HG03060 (cell line): Measurements from ENCODE around the gene LOC101059915.
"Not testable (repeated sequence)": the region's sequence is repeated elsewhere in the genome, so short reads cannot be mapped to it uniquely, and the experiment has no call there.

Experiments used
- ATAC-seq: cut with Tn5 transposase; IDR thresholded peaks from one replicate; pipeline ENCODE4 v1.9.1; 2021; ENCODE audit warnings: low read depth, moderate number of reproducible peaks; ENCODE audit not compliant: unreplicated experiment

The LOC101059915 gene

DNA sequence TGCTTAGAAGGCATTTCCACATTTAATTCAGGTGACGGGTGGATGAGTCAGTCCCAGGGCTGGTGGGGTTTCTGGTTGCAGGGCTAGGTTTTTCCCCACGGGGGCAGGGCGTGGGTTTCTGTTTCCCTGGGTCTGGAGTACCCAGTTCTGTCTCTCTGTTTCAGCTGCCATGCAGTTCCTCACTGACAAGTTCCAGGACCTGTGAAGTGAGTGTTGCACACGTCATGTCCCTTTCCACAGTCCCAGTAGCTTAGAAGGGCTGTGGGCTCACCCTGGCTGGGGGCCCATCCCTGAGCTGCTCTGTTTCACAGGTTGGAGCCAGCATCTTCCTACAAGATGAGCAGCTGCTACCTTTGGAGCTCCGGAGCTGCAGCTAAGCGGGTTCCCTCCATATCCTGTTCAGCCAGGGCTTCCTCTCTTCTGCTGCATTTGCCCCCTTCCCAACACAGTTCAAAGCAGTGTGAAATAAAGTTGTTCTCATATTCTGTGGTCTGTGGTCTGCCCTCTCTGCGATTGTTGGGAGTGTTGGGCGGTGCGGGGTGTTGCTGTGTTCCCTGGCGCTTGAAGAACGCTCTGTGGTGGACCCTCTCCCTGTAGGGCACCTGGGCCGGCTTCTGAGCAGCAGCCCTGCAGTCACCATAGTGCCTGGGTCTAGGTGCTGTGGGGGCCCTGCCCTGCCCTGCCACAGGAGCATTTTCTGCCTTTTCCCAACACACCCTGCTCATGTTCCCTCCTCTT is 3.9 kb downstream of the LOC101059915 start:
- ATAC-seq = no peak

DNA sequence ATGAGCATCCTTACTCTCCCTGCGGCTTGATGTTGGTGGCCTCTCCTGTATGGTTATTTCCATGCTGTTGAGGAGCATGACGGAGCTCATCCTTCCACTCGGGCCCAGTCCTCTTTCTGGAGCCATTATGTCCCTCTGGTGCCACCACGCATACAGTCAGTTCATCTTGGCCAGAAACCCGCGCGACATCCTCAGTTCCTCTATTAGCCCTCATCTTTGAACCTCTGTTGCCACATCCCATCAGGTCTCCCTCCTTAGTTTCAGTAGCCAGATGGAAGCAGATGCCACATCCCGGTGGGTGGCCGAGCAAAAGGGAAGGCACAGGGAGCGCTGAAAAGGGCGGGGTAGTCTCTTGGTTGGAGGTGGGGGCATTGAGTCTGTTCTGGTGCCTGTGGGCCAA is 4.6 kb downstream of the LOC101059915 start:
- no peak for ATAC-seq

DNA sequence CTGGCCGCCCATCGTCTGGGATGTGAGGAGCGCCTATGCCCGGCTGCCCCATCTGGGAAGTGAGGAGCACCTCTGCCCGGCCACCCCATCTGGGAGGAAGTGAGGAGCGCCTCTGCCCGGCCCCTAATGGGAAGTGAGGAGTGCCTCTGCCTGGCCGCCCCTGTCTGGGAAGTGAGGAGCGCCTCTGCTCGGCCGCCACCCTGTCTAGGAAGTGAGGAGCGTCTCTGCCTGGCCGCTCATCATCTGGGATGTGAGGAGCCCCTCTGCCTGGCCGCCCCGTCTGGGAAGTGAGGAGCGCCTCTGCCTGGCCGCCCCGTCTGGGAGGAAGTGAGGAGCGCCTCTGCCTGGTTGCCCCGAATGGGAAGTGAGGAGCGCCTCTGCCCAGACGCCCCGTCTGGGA is 8.3 kb downstream of the LOC101059915 start:
- not testable (repeated sequence) for ATAC-seq

DNA sequence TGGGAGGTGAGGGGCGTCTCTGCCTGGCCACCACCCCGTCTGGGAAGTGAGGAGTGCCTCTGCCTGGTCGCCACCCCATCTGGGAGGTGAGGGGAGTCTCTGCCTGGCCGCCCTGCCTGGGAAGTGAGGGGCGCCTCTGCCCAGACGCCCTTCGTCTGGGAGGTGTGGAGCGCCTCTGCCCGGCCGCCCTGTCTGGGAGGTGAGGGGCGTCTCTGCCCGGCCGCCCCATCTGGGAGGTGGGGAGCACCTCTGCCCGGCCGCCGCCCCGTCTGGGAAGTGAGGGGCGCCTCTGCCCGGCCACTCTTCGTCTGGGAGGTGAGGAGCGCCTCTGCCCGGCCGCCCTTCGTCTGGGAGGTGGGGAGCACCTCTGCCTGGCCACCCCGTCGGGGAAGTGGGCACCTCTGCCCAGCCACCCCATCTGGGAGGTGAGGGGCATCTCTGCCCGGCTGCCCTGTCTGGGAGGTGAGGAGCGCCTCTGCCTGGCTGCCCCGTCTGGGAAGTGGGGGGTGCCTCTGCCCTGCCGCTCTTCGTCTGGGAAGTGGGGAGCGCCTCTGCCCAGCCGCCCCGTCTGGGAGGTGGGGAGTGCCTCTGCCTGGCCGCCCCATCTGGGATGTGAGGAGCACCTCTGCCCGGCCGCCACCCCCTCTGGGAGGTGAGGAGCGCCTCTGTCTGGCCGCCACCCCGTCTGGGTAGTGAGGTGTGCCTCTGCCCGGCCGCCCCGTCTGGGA is 8.9 kb downstream of the LOC101059915 start:
- ATAC-seq = not testable (repeated sequence)

DNA sequence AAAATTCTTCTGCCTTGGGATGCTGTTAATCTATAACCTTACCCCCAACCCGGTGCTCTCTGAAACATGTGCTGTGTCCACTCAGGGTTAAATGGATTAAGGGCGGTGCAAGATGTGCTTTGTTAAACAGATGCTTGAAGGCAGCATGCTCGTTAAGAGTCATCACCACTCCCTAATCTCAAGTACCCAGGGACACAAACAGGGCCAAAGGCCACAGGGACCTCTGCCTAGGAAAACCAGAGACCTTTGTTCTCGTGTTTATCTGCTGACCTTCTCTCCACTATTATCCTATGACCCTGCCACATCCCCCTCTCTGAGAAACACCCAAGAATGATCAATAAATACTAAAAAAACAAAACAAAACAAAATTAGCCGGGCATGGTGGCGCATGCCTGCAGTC is 9.8 kb downstream of the LOC101059915 start:
- not testable (repeated sequence) for ATAC-seq

DNA sequence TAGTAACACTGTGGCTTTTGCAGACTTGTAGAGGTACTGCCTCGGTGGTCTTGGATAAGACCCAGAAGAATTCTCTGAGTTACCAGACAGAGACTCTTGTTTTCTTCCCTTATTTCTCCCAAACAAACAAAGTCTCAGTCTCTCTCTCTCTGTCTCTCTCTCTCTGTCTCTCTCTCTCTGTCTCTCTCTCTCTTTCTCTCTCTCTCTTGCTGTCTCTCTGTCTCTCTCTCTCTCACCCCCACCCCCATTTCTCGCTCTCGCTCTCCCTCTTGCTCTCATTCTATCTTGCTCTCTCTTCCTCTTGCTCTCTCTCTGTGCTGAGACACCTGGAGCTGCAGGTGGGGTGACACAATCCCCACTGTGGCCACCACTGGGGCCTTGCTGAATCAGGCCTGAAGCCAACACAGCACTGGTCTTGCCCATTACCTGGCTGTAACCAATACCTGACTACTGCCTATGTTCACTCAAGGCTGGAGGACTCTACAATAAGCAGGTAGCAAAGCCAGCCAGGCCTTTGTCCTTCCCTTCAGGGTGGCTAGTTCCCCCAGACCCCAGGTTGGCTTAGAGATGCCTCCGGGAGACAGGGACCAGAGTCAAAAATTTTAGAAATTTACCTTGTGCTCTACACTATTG is 12.3 kb downstream of the LOC101059915 start:
- ATAC-seq = no peak

DNA sequence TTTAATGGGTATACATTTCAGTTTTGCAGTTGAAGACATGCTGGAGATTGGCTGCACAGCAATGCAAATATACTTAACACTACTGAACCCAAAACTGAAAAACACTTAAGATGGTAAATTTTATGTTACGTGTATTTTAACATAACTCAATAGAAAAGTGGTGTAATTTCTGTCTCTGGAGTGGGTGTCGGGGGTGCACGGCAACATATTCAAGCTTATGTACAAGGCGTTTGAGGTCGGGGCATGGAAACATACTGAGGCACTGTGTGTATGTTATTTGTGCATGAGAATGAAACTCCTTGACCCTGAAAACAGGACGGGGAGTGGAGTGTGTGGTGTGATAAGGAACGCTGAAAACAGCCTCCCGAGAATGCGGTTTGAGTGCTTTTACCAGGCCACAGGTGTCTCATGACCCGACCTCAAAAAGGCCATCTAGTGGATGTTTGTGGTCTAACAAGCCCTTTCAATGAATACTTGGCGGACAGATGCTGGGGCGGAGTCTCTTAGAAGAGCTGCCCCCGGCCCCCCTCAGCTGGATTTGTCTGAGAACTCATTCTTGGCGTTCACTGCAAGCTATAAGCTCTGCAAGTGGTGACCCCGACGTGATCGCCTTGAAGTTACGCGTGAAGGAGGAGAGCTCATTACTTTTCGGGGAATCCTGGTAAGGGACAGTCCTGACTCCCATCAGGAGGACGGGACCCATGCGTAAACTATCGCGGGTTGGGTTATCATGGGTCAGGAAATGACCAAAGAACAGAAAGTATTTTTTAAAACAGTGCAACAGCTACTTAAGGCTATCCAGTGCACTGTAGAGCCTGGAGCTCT is 29.5 kb downstream of the LOC101059915 start:
- ATAC-seq = not testable (repeated sequence)

DNA sequence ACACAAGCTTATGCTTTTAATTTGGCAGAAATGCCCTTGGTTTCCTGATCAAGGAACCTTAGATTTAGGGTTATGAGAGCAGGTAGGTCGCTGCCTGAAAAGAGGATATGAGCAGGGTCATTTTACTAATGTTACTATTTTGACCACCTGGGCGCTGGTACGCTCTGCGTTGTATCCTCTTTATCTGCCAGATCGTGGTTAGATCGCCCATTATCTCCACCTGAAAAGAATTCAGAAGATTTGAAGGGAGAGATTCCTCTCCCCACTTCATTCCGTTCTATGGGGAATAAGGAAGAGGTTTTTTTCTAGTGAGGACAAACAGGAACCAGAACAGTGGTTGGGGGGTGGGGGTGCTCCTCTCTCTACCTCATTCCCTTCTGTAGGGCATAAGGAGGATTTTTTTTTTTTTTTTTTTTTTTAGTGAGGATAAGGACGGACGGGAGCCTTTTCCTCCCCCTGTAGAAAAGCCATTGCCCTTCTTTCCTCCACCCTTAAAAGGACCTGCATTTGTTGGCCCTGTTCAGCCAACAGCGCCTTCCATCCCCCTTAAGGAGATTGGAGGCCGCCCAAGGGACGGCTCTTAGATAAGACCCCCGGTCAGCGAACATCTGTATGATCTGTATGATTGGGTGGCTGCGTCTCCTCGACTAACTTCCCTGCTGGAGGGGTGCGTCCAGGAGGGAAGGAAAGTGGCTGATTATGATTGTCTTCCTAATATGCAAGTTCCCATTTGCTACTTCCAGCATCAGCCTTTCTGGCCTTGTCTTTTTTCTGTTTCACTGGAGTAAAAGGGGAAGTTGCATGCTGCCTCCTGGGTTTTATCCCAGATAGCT is 30.3 kb downstream of the LOC101059915 start:
- ATAC-seq = not testable (repeated sequence)

DNA sequence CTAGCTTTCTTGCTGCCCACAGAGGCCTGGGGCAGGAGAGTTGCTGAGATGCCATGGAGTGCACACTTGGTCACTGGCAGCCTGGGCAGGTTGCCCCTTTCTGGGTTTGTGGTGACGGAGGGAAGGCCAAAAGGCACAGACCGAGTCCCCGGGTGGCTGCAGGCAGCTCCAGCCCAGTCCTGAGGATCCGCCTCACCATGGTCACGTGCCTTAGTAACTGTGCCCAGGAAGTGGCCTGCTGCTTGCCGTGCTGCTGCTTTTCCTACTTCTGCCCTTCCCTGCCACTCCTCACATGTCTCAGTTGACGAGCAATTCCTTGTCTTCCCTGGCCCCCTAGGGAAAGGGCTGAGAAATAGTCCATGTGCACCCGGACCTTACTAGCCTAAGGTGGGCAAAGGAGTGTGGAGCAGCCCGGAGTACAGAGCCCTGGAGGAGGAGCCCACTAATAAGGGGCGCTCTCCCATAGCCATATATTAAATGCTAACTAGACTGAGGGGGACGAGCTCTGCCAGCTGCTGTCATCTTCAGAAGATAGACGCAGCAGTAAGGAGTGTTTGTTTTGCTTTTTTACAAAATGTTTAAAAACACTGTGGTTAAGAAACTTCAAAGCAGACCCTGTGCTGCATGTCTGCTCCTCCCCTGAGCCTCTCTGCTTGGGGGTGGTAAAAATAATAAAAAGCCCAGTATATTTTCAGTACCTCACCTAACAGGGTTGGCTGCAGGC is 31.1 kb downstream of the LOC101059915 start:
- ATAC-seq = not testable (repeated sequence)

DNA sequence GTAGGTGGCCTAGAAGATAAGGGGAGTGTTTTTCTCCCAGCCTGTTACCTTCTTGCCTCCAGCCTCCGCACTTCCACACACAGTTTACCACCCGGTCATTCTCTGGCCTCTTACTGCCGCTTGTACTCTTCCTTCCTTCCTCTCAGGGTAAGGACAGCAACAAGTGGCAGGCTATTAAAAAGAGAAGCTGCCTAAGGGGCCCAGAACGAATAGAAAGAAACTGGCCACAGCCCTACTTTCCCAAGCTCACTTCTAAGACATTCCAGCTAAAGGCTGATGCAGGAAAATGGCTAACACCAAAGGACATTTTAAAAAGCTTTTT is 31.6 kb downstream of the LOC101059915 start:
- not testable (repeated sequence) for ATAC-seq

DNA sequence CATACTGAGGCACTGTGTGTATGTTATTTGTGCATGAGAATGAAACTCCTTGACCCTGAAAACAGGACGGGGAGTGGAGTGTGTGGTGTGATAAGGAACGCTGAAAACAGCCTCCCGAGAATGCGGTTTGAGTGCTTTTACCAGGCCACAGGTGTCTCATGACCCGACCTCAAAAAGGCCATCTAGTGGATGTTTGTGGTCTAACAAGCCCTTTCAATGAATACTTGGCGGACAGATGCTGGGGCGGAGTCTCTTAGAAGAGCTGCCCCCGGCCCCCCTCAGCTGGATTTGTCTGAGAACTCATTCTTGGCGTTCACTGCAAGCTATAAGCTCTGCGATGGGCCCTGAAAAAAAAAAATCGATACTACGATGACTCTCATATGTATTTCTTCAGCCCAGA is 35.5 kb downstream of the LOC101059915 start:
- not testable (repeated sequence) for ATAC-seq

DNA sequence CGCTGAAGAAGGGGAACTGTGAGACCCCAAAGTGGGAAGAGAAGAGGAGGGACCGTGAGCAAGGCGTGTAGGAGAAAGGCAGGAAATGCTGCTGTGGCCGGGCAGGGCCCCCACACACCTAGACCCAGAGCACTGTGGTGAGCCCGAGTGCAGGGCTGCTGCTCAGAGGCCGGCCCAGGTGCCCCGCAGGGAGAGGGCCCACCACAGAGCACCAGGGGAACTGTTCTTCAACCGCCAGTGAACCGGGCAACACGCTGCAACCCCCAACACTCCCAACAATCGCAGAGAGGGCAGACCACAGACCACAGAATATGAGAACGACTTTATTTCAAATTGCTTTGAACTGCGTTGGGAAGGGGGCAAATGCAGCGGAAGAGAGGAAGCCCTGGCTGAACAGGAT is 46.7 kb downstream of the LOC101059915 start:
- not testable (repeated sequence) for ATAC-seq

DNA sequence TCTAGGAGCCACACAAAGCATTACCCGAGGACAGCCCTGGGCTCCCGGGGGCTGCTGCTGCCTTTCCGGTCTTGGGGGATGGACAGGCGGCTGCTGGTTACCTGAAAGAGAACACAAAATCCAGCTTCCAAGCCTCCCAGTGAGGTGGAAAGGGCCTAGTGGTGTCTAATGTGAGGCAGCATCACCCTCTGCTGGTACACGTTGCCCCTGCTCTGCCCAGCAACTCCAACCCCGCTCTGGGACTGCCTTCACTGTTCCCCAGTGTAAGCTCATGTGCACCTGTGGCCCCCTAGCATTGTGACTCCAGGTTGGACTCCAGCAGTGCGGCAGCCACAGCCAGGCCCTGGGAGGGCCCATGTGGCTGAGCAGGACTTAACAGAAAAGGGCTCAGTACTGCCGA is 48.2 kb downstream of the LOC101059915 start:
- not testable (repeated sequence) for ATAC-seq

DNA sequence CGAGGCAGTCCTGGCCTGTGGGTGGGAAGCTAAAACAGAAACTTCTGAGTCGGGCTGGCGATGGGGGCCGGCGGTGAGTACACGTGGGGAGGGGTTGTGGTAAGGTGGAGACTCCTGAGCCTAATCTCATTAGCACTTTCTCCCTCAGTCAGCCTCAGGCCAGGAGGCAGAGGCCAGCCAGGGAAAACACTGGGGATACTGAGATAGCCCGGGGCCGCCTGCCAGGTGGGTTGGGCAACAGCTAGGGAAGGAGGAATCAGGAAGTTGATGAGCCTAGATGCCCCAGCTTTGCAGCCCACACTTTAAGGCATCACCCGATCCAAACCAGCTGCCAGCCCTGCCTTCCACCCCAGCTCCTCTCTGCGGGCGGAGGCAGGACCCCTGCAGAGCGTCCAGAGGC is 49.0 kb downstream of the LOC101059915 start:
- ATAC-seq = not testable (repeated sequence)

DNA sequence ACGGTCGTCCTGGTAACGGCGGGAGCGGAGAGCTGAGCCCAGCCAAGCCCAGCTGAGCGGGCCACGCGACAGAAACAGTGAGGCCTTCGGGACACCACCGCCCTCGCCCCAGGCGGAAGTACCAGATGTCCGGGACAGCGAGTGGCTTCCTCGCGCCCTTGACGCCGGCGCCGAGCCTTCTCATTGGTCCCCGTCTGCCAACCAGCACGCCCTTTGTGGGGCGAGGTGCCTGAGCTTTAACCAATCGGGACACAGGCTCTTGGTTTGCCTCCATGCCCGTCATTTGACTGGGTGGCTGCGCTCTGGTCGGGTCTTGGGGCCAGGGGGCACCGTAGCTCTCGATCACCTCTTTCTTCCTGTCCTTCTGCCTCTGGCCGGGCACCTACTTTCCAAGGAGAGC is 50.8 kb downstream of the LOC101059915 start, which contains the start of gene CXorf49:
TSS of gene CXorf49 (minus strand) at position 101 of the 400 bp plus-strand sequence. CDS start 134 bp downstream, outside the sequence.
- not testable (repeated sequence) for ATAC-seq

DNA sequence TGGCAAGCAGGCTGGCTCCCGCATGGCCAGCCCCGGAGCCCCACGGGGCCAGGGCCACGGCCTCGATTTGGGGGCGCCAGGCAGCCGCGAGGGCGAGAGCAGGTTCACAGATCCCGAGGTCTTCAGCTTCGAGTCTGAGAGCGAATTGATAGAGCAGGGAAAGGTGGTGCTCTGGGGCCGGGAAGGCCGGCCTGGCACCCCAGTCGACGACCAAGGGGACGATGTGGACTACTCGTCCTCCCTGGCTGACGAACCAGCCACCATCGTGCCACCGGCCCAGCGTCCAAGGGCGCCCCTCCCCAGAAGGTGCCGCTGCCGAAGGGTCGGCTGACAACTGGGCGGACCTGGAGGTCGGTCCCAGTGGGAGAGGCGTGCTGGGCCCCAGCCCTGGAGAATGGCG is 51.8 kb downstream of the LOC101059915 start:
- ATAC-seq = not testable (repeated sequence)

DNA sequence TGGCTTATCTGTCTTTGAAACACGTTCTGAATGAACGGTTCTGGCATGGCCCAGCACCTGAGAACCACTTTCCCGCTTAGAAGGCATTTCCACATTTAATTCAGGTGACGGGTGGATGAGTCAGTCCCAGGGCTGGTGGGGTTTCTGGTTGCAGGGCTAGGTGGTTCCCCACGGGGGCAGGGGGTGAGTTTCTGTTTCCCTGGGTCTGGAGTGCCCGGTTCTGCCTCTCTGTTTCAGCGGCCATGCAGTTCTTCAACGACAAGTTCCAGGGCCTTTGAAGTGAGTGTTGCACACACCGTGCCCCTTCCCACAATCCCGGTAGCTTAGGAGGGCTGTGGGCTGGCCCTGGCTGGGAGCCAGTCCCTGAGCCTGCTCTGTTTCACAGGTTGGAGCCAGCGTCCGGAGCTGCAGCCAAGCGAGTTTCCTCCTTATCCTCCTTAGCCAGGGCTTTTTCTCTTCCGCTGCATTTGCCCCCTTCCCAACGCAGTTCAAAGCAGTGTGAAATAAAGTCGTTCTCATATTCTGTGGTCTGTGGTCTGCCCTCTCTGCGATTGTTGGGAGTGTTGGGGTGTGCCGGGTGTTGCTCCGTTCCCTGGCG is 53.0 kb downstream of the LOC101059915 start:
- ATAC-seq = not testable (repeated sequence)
